Measurements from ENCODE around the gene IRAK2.

The IRAK2 gene

DNA sequence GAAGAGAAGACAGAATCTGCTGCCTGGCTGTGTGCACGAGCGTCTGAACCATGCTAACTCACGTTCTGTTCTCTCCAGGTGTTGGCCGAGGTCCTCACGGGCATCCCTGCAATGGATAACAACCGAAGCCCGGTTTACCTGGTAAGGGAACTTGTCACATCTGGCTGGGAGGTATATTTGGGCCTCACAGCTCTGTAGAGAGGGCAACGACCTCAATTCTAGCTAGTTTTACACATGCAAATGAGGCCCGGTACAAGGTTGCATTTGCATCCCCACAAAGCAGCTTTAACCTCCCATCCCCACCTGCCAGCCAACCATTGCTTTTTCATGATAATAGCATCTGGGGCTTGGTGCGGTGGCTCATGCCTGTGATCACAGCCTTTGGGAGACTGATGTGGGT is 61.6 kb downstream of the IRAK2 start:
- no peak for DNase-seq

DNA sequence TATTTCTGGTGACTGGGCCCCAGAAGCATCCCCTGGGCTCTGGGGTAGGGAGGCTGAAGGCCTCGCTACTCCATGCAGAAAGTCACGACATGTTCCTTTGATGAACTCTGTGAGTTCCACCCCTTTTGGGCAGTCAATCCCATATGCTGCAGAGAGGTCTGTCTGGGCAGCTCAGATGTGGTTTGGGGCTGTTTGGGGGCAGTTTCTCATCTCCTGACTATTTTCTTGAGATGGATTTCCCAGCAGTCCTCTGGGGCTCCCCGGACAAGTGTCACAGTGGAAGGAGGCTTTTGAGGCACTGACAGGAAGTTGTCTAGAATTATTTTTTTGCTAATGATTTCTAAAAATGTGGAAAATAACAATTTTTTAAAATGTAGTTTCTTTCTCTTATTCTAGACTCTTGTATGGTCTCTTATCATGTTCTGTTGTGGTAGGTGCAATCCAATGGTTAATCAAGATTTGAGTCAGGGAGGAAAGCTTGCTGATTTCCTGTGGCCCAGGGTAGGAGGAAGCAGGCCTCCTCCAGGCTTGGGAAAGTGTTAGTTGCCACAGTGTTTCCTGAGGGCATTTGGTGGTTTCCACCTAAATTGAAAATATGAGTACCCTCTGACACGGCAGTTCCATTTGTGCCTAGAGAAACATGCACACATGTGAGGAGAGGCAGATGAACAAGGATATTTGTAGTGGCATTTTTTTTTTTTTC is 63.7 kb downstream of the IRAK2 start:
- no peak for DNase-seq

DNA sequence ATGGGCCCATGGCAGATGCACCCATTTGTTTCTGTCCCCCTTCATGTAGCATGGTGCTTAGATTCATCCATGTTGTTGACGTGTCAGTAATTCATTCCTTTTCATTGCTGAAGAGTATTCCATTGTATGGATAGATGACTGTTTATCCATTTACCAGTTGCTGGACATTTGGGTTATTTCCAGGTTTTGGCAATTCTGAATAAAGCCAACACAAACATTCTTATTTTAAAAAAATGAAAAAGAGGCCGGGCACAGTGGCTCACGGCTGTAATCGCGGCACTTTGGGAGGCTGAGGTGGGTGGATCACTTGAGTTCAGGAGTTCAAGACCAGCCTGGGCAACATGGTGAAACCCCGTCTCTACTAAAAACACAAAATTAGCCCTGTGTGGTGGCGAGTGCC is 64.9 kb downstream of the IRAK2 start:
- DNase-seq, result no peak

DNA sequence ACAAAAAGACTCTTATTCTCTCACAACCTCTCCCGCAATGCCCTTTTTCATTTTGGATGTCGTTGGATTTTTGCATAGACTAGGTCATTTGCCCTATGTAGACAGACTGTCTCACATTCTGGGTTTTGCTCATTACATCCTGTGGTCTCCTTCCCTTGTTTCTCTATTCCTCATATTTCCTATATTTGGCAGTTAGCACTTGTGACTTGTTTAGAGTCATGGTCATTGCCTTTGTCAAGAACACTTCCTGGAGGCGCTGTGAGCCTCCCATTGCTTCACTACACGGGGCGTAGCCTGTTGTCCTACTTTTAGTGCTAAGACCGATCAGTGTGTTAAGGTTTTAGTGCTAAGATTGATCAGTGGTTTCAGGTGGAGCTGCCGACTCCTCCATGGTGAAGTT is 67.4 kb downstream of the IRAK2 start:
- no peak for DNase-seq

DNA sequence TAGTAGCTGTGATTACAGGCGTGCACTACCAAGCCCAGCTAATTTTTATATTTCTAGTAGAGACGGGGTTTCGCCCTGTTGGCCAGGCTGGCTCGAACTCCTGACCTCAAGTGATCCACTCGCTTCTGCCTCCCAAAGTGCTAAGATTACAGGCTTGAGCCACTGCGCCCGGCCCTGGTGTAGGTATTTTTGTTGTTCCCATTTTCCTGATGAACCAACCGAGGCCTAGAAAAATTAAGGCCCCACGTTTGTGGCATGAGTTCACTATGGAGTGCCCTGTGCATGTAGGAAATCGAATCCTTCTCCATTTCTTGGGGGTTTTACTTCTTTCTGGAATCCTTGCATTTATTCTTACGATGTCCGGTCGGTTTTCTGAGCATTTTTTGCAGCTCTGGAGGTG is 69.3 kb downstream of the IRAK2 start:
- DNase-seq, result no peak

DNA sequence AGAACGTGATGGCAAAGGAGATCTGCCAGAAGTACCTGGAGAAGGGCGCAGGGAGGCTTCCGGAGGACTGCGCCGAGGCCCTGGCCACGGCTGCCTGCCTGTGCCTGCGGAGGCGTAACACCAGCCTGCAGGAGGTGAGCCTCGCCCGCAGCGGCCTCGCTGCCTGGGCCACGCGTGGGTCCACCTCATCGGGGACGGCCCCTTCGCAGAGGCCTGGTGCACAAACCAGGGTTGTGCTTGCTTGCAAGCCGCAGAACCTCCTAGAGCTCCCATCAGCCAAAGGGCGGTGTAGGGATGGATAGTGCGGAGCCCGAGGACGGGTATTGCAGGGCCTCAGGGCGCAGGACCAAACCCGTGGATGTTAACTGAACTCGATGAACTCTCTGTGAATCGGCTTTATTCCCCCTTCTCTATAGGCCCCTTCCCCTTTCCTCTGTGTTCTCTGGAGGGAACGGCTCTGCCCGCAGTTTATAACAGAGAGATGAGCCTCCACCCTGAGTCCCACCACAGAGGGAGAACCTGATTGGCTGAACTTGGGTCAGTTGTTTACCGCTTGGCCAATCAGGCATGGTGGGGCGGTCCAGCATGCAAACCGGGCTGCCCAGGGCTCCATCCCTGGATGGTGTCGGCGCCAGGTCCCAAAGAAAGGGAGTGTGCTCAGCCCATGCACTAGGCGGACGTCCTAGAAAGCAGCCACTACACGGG is 70.0 kb downstream of the IRAK2 start:
- no peak for DNase-seq

DNA sequence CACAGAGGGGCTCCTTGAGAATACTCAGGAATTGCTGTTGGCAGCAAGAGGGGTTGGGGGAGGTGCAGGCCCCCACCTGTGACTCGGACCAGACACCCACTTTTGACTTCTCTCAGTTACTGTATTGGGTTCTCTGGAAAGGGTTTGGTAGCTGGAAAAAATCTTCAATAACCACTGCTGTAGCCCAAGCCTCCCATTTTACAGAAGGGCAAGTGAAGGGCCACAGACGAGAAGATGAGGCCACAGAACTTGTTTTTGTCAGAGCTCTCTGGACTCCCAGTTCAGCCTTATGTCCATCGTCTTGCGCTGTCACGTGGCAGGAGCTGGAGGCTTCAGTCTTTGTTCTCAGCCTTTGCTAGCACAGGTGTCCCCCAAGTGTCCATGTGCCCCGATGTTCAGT is 70.8 kb downstream of the IRAK2 start:
- no peak for DNase-seq

DNA sequence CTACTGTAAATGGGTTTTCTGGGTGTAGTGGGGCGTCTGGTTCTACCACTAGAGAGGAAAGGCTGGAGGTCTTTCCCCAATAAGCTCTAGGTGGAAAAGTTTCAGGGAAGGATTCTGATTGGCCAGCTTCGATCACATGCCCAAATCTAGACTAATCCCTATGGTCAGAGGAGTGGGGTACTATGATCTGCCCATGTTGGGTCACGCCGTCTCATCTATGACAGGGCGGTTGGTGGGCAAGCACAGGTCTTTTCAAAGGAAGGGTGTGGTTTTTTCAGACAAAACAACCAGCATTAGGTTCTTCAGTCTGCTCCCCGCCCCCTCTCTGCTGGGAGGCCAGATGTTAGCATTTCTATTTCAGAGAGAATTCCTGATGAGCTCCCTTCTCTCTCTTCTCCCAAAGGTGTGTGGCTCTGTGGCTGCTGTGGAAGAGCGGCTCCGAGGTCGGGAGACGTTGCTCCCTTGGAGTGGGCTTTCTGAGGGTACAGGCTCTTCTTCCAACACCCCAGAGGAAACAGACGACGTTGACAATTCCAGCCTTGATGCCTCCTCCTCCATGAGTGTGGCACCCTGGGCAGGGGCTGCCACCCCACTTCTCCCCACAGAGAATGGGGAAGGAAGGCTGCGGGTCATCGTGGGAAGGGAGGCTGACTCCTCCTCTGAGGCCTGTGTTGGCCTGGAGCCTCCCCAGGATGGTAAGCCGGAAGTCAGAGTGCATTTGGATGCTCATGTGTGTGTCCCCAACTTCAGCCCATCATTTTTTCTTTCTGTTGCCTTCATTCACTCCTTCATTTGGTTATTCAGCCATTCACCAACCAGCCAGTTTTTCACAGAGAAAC is 73.8 kb downstream of the IRAK2 start:
- no peak for DNase-seq

DNA sequence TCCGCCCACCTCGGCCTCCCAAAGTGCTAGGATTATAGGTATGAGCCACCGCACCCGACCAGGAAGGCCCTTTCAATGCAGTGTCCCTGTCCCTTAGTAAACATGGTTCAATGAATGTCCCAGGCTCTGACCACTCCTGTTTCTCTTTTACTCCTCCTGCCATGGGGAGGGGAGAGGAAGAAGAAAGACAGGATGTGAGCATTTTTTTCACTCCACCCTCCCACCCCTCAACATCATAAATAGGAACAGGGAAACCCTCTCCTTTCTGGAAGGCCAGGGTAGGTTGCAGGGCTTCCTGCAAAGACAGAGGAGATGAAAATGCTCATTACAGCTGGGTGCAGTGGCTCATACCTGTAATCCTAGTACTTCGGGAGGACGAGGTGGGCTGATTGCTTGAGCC is 76.1 kb downstream of the IRAK2 start:
- no peak for DNase-seq

DNA sequence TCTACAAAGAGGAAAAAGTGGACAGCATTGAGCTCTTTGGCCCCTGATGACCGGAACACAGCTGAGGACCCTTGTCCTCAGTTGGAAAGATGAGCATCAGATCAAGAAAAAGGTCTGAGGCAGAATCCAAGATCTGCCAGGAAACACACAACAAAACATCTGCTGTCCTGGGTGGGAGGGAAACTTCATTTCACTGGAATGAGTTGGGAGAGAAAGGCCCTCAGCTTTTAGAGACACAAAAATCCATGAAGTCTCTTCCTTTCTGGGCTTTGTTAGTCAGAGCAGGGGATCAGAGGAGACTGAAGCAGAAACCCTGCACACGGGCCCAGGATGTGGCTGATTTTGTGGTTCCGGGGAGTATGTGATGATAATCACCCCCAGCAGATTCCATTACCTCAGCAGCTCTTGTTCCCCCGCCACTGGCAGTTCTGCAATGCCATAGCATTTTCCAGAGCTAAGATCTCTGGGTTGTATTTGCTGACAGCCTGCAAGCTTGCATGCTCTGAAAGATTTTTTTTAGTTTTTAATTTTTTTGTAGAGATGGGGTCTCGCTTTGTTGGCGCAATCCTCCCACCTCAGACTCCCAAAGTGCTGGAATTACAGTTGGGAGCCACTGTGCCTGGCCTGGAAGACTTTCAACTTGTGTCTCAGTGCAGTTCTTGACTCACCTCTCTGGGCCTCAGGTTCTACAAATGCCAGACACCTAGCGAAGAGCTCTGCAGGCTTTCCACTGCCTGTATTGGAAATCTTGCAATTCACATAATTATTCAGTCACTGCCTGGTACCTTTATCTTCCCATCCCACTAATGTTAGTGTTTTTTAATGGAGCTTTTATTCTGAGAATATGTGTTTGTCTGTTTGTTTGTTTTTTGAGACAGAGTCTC is 77.7 kb downstream of the IRAK2 start:
- no peak for DNase-seq

DNA sequence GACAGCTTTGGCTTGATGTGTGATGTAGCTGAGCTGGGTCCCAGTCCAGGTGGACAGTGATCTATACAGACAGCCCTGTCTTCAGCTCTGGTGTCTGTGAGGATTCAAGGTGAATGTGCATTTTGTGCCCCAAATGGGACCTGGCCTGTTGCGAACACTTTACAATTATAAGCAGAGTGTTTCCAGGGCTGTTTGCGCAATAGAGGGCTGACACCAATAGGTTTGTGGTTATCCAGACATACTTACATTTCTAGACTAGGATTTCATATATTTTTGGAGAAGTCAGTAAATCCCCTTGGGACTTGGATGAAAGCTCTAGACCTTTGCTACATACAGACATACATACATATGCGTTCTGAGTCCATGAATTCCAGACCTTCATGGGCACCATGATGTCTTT is 79.3 kb downstream of the IRAK2 start:
- no peak for DNase-seq

DNA sequence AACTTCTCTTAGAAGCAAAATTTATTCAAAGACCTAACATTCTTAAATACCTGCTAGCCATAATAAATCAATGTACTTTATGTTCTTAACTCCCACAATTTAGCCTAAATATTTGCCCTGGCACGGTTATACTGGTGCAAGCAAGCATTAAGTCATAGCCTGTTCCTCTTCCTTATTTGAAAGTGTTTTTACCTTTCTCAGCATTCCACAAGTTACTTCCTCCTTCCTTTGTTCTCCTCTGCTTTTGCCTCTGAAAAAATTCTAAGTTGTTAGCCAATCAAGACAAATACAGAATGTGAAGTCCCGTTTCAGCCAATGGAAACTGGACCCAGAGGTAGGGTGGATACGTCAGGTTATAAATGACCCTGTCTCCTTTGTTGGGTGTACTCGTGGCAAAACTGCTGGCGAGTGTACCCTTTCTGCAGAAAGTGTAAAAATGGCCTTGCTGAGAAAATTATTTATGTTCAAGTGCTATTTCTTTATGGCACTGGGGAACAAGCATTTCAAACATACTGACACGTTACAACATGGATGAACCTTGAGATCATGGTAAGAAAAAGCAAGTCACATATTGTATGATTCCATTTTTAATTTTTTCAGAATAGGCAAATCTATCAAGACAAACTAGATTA is 80.5 kb downstream of the IRAK2 start:
- DNase-seq, result no peak

DNA sequence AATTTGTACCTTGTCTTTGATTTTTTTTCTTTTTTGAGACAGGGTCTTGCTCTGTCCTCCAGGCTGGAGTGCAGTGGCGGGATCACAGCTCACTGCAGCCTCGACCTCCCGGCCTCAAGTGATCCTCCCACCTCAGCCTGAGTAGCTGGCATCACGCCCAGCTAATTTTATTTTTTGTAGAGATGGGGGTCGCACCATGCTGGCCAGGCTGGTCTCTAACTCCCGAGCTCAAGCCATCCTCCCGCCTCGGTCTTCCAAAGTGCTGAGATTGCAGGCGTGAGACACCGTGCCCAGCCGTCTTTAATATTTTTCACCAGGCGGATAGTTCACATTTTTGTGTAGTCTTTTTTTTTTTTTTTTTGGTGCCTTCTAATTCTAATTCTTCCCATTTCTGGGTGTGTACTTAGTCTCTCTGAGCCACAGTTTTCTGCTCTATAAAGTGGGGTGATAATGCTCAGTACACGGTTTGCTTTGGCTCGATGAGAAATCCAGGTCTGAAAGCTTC is 83.0 kb downstream of the IRAK2 start:
- DNase-seq, result no peak

DNA sequence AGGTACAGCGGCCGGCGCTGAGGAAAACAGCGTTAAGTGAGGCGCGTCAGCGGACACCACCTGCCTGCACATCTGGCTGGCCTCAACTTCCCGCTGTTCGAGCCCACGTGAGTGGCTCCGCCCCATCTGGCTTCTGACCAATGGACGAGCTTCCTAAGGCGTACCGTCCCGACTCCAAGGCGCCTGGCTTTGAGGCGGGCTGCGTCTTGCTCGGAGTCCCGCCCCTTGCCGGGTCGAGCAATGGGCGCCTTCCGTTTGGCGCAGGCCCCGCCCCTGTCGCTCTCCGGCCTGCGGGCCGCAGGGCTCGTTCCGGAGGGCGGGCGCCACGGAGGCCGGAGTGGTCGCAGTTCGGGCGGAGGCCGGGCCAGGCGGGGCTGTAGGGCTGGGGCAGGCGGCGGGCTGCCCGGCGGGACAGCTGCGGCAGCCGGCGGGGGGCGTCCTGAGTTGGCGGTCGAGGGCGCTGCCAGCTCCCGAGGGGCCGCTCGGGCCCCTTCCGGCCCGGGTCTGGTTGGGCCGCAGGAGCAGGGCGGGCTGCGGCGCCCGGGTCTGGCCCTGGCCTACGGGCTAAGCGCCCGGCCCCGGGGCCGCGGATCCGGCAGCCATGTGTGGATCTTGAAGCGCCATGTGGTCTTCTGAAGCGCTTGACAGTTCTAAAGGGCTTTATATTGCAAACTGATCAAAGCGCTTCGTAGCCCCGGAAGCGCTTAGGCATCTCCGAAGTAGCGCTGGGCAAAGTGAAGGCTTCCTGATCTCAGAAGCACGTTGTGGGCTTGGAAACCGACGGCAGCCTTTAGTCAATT is 83.7 kb downstream of the IRAK2 start, which contains the start of gene TATDN2:
Gene TATDN2 (plus strand): TSS at position 276 of the 800 bp plus-strand sequence. CDS start 742 bp downstream, outside the sequence.
- DNase-seq, result peak; percentile 89

DNA sequence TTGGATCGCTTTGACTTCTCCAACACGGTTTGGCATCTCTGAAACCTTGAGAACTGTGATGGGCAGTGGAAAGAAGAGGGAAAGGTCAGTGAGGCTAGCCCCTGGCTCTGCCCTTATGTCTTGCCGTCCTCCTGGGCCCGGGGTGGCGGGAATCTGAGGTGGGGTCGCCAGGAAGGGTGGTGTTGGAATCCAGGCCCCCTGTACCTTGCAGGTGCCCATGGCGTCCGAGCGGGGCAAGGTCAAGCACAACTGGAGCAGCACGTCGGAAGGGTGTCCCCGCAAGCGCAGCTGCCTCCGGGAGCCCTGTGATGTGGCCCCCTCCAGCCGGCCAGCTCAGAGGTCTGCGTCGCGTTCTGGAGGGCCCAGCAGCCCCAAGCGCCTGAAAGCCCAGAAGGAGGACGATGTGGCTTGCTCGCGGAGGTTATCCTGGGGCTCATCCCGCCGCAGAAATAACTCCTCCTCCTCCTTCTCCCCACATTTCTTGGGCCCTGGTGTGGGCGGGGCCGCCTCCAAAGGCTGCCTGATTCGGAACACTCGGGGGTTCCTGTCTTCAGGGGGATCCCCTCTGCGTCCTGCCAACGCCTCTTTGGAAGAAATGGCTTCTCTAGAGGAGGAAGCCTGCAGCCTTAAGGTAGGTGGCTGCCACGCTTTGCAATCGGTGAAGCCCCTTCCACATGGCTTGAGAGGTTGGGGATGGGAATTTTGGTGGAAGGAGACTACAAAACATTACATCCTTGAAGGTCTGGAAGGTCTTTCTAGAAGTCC is 84.4 kb downstream of the IRAK2 start:
- no peak for DNase-seq

DNA sequence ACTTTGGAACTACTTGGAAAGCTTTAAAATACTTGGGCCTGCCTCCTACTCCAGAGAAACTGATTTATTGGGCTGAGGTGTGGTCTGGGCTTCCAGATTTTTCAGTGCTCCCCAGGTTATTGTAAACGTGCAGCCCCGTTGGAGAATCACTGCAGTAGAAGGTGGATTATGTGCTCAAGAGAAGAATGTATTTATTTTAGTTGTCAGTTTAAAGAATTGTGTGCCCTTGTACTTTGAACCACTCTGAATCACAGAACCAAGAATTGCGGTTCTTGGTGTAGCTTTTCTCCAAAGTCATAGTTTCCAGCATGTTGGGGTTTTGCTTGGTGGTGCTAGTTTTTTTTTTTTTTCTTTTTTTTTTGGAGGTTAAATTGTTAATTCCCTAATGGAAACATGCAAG is 85.1 kb downstream of the IRAK2 start:
- DNase-seq, result no peak

DNA sequence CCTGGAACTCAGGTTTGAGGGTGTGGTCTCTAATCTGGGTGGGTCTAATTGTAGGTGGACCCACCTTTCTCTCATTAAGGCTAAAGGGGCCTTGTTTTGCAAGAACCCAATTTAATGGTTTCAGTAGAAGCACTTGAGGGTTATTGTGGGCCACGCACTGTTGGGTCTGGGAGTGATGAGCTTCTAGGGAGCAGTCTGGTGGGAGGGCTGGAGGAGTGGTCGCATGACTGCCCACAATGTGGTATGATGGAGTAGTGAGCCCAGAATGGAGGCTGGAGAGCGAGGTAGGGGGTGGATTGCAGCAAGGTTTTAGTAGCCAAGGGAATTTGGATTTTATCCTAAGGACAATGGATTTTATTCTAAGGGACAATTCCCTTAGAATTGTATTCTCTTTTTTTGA is 86.3 kb downstream of the IRAK2 start:
- DNase-seq, result no peak

DNA sequence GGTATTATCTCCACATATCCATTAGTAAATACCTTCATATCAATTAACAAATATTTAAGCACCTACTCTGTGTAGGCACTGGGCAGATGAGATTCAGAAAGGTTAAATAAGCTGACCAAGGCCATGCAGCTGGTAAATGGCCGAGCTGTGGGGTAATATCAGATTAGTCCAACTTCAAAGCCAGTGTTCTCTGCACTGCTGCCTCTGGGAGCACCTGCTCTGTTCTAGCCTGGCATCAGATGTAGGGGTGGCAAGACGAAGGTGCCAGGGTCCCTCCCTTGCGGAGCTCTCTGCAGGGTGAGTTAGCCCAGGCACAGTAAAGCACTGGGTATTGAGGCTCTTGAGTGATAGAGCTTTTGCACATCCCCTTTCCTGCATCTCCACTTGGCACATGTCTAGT is 89.0 kb downstream of the IRAK2 start:
- no peak for DNase-seq

DNA sequence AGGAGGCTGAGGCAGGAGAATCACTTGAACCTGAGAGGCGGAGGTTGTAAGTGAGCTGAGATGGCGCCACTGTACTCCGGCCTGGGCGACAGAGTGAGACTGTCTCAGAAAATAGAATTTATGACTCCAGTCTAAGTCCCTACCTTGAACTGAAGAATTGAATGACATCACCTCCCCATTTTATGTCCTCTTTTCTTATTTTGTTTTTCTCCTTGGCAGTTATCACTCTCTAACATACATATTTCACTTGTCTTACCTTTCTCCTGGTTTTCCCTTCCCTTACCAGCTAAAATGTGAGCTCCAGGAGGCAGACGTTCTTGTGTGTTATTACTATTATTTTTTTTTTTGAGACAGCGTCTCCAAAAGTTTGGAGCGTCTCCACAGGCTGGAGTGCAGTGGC is 91.1 kb downstream of the IRAK2 start:
- DNase-seq, result no peak

DNA sequence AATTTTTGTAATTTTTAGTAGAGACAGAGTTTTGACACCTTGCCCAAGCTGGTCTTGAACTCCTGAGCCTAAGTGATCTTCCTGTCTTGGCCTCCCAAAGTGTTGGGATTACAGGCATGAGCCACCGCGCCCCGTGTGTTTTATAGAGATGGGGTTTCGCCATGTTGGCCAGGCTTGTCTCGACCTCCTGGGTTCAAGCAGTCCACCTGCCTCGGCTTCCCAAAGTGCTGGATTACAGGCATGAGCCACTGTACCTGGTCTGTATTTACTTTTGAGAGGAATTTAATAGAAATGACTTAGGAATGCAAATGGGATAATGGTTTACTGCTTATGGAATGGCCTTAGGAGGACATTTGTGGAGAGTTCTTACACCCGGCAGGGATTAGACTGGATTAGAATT is 94.3 kb downstream of the IRAK2 start:
- DNase-seq, result no peak
